GM10248 (cell line): ENCODE measurements around the gene RALGAPA2.

ENCODE experiments used
- CTCF ChIA-PET: fragments of 300-600 bp; sonication (Branson Sonifier 250); formaldehyde crosslinking; extraction: SDS; loops from one replicate; lab custom pipeline; 2021; ENCODE audit warnings: antibody characterized with exemption; lab: Yijun Ruan, JAX
- POLR2A ChIA-PET: fragments of 350-650 bp; sonication (Branson Sonifier 250); formaldehyde crosslinking; extraction: SDS; loops from one replicate; lab custom pipeline; 2020; ENCODE audit warnings: antibody characterized with exemption; lab: Yijun Ruan, JAX
- DNase-seq: peaks from one replicate; pipeline ENCODE4 v3.0.0; 2012; ENCODE audit errors: extremely low spot score
- CTCF ChIP-seq: IDR thresholded peaks from 2 replicates; pipeline ENCODE4 v1.5.1; 2012; ENCODE audit warnings: mild to moderate bottlenecking, low read depth; ENCODE audit errors: extremely low read depth, missing control alignments, control extremely low read depth

RALGAPA2 gene

GRCh38 chr20:20440886-20441658 is 271.4 kb downstream of the RALGAPA2 start:
- CTCF ChIA-PET = interaction anchor here (1.3 to 3.1 kb wide), 4 partner anchors 9 to 25 kb away, joined by 3 to 14 read pairs (median 4); no protein-coding TSS in a partner anchor
- POLR2A ChIA-PET = no interaction called here
- no peak for DNase-seq
- TF ChIP-seq CTCF = no peak

DNA sequence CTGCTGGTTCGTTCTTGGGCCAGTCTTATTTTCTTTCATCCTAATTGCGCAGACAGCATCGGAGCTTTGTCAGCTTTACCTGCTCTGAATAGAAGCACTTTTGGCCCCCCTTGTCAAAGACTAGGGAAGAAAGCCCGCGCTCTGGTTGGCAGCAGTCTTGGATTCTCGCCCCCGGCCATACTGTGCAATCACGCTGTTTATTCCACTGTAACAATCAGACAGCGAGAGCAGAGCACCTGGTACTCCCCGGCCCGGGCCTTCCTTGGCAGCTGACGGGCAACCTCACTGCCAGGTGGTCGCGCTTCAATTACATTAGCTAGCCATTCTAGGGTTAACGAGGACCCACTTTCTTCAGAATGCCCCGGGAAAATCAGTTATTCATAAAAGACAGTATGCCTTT is 272.0 kb downstream of the RALGAPA2 start:
- POLR2A ChIA-PET = no interaction called here
- TF ChIP-seq CTCF = no peak
- no peak for DNase-seq
- CTCF ChIA-PET = interaction anchor here (1.3 to 3.1 kb wide), 2 partner anchors 11 to 15 kb away, joined by 3 to 14 read pairs; no protein-coding TSS in a partner anchor

DNA sequence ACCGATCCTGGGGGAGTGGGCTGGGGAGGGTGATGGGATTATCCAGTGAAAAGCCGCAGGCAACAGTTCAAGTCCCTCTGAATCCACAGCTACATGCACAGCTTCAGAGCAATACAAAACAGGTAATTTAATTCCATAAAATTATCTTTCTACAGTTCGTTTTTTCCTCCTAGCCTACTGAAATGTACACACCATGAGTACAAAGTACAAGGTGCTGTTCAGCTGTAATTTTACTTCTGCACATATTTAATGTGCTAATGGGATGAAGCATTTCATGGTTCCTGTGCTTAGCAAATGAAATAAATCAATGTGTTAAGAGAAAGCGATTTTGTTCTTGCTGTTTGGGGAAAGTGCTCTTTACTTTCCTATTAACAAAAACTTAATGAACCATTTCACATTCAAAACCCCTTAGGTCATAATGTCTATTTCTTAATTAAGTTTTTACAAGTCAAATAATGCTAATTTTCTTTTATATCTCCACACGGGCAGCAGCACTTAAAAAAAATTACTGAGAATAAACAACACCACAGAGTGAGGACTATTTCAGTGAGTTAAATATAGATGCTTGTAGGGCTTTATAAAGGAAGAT is 272.7 kb downstream of the RALGAPA2 start:
- TF ChIP-seq CTCF = no peak
- ChIA-PET POLR2A (no interaction called here), CTCF (interaction anchor here (3.1 kb wide), 1 partner anchor 12 kb away, joined by 14 read pairs; no protein-coding TSS in a partner anchor)
- DNase-seq = no peak

DNA sequence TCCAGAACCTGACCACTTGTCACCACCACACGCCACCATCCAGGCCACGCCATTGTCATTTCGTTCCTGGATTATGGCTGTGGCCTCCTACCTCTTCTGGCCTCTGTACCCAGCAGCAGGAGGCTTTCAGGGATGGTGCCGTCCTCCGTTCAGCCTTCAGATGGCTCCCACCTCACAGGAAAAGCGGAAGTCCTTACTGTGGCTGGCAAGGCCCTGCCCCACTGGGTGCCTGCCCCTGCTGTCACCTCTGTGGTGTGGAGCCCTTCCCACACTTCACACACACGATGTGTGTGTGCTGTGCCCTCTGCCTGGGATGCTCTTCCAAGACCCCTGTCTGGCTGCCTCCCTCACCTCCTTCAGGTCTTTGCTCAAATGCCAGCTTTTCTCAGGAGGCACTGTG is 275.1 kb downstream of the RALGAPA2 start:
- POLR2A ChIA-PET = no interaction called here

GRCh38 chr20:20436689-20437088 is 275.8 kb downstream of the RALGAPA2 start:
- ChIA-PET CTCF (interaction anchor here (0.8 to 2.5 kb wide), 2 partner anchors 12 to 13 kb away, joined by 3 to 9 read pairs; no protein-coding TSS in a partner anchor), POLR2A (no interaction called here)
- no peak for DNase-seq
- TF ChIP-seq CTCF = no peak

More for the DNA sequence above, 275.1 kb downstream of the RALGAPA2 start:
- TF ChIP-seq CTCF = no peak
- CTCF ChIA-PET = interaction anchor here (0.8 kb wide), 1 partner anchor 11 kb away, joined by 3 read pairs; no protein-coding TSS in a partner anchor
- no peak for DNase-seq

DNA sequence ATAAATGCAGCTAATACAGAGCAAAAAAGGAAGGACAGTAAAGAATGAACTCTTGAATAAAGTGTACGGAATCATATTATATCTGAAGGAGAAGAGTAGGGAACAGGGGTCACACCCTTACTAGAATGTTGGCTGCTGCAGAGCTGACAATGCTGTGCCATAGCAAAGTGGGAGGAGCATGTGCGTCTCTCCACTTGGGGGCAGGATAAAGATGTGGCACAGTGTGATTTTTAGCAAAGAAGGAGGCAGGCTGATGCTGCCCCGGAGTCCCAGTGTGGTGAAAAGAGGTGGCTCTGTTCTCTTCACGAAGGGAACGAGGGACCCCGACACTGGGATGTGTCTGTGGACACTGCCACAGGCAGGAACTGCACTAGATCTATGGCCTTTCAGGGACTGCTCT is 277.0 kb downstream of the RALGAPA2 start:
- CTCF ChIA-PET = interaction anchor here (1.0 to 3.6 kb wide), 3 partner anchors 14 to 25 kb away, joined by 3 to 9 read pairs (median 9); no protein-coding TSS in a partner anchor

More for the DNA sequence above, 277.0 kb downstream of the RALGAPA2 start:
- TF ChIP-seq CTCF = no peak
- POLR2A ChIA-PET = no interaction called here
- no peak for DNase-seq
